HepG2 (cell line): Measurements from ENCODE around the gene HCRTR1. TPM values are rescaled to one million over a fixed set of nuclear protein-coding genes. Genes with fewer than 3 reads are reported as not detected.

Experiments
- ATAC-seq: fragments of 200-7000 bp; cut with Tn5 transposase; 3 replicates; pipeline ENCODE4 v1.9.1; 2020; ENCODE audit warnings: mild to moderate bottlenecking, moderate library complexity
- BruUV-seq: library from RNA; stranded (reverse); fragments of 400-500 nt; replicated peaks from 2 replicates; lab custom pipeline; 2021; lab: Mats Ljungman, UMichigan
- CTCF ChIA-PET: fragments of 300-600 bp; formaldehyde crosslinking; extraction: SDS; loops from one replicate; lab custom pipeline; 2021; ENCODE audit warnings: low total read pairs, inconsistent platforms, low intra/inter-chr PET ratio; lab: Yijun Ruan, JAX
- POLR2A ChIA-PET: fragments of 350-600 bp; sonication (Branson Sonifier 250); formaldehyde crosslinking; loops from one replicate; lab custom pipeline; 2020; ENCODE audit warnings: antibody characterized with exemption, inconsistent platforms; lab: Yijun Ruan, JAX
- DNase-seq: peaks from one replicate; pipeline ENCODE4 v3.0.0-alpha.2; 2015; ENCODE audit warnings: low spot score
- FAIRE-seq: peaks from 3 replicates; lab custom pipeline; 2011; peaks lifted over from hg19 to GRCh38; lab: Jason Lieb, UNC
- H2AFZ ChIP-seq: one replicate; pipeline ENCODE4 v1.6.1; 2011; ENCODE audit warnings: low read length, inconsistent platforms
- H3K27ac ChIP-seq: fragments of 300-600 bp; 3 replicates; pipeline ENCODE4 v1.8.0; 2011; ENCODE audit warnings: mixed run types, mild to moderate bottlenecking, mixed read lengths, low read length, inconsistent platforms; ENCODE audit not compliant: insufficient read depth; ENCODE audit errors: extremely low read length
- H3K27me3 ChIP-seq, 2 experiments: fragments of 200-600 bp in 1 of 2; 2 replicates in 1 of 2; 3 replicates in 1 of 2; pipeline versions ENCODE4 v1.6.0 to v1.8.0; 2011; ENCODE audit warnings: low read length in 2 of 2, mild to moderate bottlenecking in 2 of 2, moderate library complexity in 2 of 2, inconsistent platforms in 1 of 2; ENCODE audit not compliant: insufficient read depth in 2 of 2, control insufficient read depth in 1 of 2
- H3K36me3 ChIP-seq, 2 experiments: fragments of 200-600 bp in 1 of 2; replicated peaks in 1 of 2; 2 replicates in 1 of 2; 3 replicates in 1 of 2; pipeline versions ENCODE4 v1.5.1 to v1.8.0; 2011; ENCODE audit warnings: low read length in 2 of 2, inconsistent platforms in 1 of 2; ENCODE audit not compliant: insufficient read depth in 2 of 2, control insufficient read depth in 1 of 2
- H3K4me1 ChIP-seq: 2 replicates; pipeline ENCODE4 v1.5.1; 2012; ENCODE audit warnings: low read length, inconsistent platforms; ENCODE audit not compliant: insufficient read depth
- H3K4me2 ChIP-seq: 2 replicates; pipeline ENCODE4 v1.6.0; 2011; ENCODE audit warnings: low read depth, low read length, inconsistent platforms
- H3K4me3 ChIP-seq, 3 experiments: fragments of 200-600 bp in 1 of 3; sonication (generic), shearing (Covaris generic) in 1 of 3; replicated peaks in 1 of 3; 2 replicates each; pipeline ENCODE4 v1.5.1; 2011 to 2016; ENCODE audit warnings: low read length in 3 of 3, inconsistent platforms in 2 of 3, low read depth in 2 of 3, mild to moderate bottlenecking in 2 of 3, control low read depth in 1 of 3, mixed read lengths in 1 of 3; ENCODE audit not compliant: insufficient read depth in 1 of 3
- H3K79me2 ChIP-seq: one replicate; pipeline ENCODE4 v1.6.1; 2011; ENCODE audit warnings: low read length, inconsistent platforms; ENCODE audit not compliant: insufficient read depth
- H3K9ac ChIP-seq: 2 replicates; pipeline ENCODE4 v1.6.0; 2011; ENCODE audit warnings: mild to moderate bottlenecking, low read depth, low read length, inconsistent platforms; ENCODE audit not compliant: insufficient read depth
- H3K9me3 ChIP-seq: 2 replicates; pipeline ENCODE4 v1.5.1; 2012; ENCODE audit warnings: mild to moderate bottlenecking, low read length
- H4K20me1 ChIP-seq: 2 replicates; pipeline ENCODE4 v1.6.0; 2011; ENCODE audit warnings: inconsistent platforms, mild to moderate bottlenecking, low read length, moderate library complexity; ENCODE audit not compliant: insufficient read depth
- BCL3 ChIP-seq: sonication (generic); formaldehyde crosslinking; IDR thresholded peaks from 2 replicates; pipeline ENCODE4 v1.5.1; 2020; ENCODE audit warnings: mild to moderate bottlenecking, missing genetic modification reagents, moderate library complexity
- CBX2 ChIP-seq, 2 experiments: fragments of 200-600 bp in 1 of 2; sonication (generic); formaldehyde crosslinking in 1 of 2; IDR thresholded peaks; 2 replicates each; pipeline versions ENCODE4 v1.7.0 to v1.8.1; 2018 to 2022; ENCODE audit warnings: low read depth in 2 of 2, low read length in 1 of 2, mild to moderate bottlenecking in 1 of 2, missing genetic modification reagents in 1 of 2
- ELK4 ChIP-seq: sonication (generic); formaldehyde crosslinking; IDR thresholded peaks from 2 replicates; pipeline ENCODE4 v1.9.0; 2021; ENCODE audit warnings: missing genetic modification reagents, borderline replicate concordance
- HNRNPH1 ChIP-seq: fragments of 200-400 bp; formaldehyde crosslinking; optimal IDR thresholded peaks from 2 replicates; pipeline ENCODE3; 2017; ENCODE audit warnings: mild to moderate bottlenecking, low read depth, low read length
- IRX3 ChIP-seq: sonication (generic); formaldehyde crosslinking; IDR thresholded peaks from 2 replicates; pipeline ENCODE4 v1.8.1; 2023; ENCODE audit warnings: mild to moderate bottlenecking, low read depth, missing genetic modification reagents, borderline replicate concordance
- MATR3 ChIP-seq: sonication (generic); formaldehyde crosslinking; IDR thresholded peaks from 2 replicates; pipeline ENCODE4 v1.4.0; 2020; ENCODE audit warnings: missing genetic modification reagents
- NR2C2 ChIP-seq: sonication (generic); formaldehyde crosslinking; IDR thresholded peaks from 2 replicates; pipeline ENCODE4 v1.4.0; 2020; ENCODE audit warnings: missing genetic modification reagents, mild to moderate bottlenecking, moderate library complexity, borderline replicate concordance
- PAF1 ChIP-seq: IDR thresholded peaks from 2 replicates; pipeline ENCODE4 v1.6.1; 2016; ENCODE audit warnings: missing genetic modification reagents, missing compliant biosample characterization
- PBX3 ChIP-seq: sonication (generic); formaldehyde crosslinking; IDR thresholded peaks from 2 replicates; pipeline ENCODE4 v1.8.1; 2023; ENCODE audit warnings: missing genetic modification reagents, inconsistent platforms, borderline replicate concordance
- RAD51 ChIP-seq: fragments of 450-650 bp; IDR thresholded peaks from 2 replicates; pipeline ENCODE4 v1.6.1; 2016; ENCODE audit warnings: borderline replicate concordance
- SNRNP70 ChIP-seq: fragments of 200-400 bp; formaldehyde crosslinking; IDR thresholded peaks from 2 replicates; pipeline ENCODE4 v1.6.1; 2017; ENCODE audit warnings: mild to moderate bottlenecking, low read depth, low read length, moderate library complexity
- SOX13 ChIP-seq, 3 experiments: fragments of 450-650 bp in 1 of 3; sonication (generic) in 1 of 3; formaldehyde crosslinking in 1 of 3; IDR thresholded peaks in 2 of 3; conservative IDR thresholded peaks in 1 of 3; 2 replicates each; pipeline versions ENCODE4 v1.5.0 to v1.6.1; 2016 to 2020; ENCODE audit warnings: antibody characterized with exemption in 1 of 3, mild to moderate bottlenecking in 1 of 3, missing compliant biosample characterization in 1 of 3, missing genetic modification reagents in 1 of 3, moderate library complexity in 1 of 3
- TRIM24 ChIP-seq: sonication (generic); formaldehyde crosslinking; IDR thresholded peaks from 2 replicates; pipeline ENCODE4 v1.8.0; 2022; ENCODE audit warnings: mild to moderate bottlenecking, missing genetic modification reagents
- ZNF264 ChIP-seq: sonication (generic); formaldehyde crosslinking; IDR thresholded peaks from 2 replicates; pipeline ENCODE4 v1.4.0; 2020; ENCODE audit warnings: missing genetic modification reagents
- ZNF567 ChIP-seq: sonication (generic); formaldehyde crosslinking; IDR thresholded peaks from 2 replicates; pipeline ENCODE4 v1.8.1; 2023; ENCODE audit warnings: mild to moderate bottlenecking, missing genetic modification reagents, borderline replicate concordance
- ZNF576 ChIP-seq: sonication (generic); formaldehyde crosslinking; IDR thresholded peaks from 2 replicates; pipeline ENCODE4 v1.4.0; 2020; ENCODE audit warnings: mild to moderate bottlenecking, missing genetic modification reagents
- WGBS: methylation state at CpG from one replicate; pipeline ENCODE4 v1.1.6; 2017; ENCODE audit warnings: low lambda C conversion rate; 5-methylcytosine and 5-hydroxymethylcytosine counted together
- in situ Hi-C: cut with HindIII; loops from 2 replicates; pipeline ENCODE4 v1.10.0; 2017; ENCODE audit warnings: low pct_unique_long_range_greater_than_20kb; ENCODE audit not compliant: extremely low pct_ligation_motif_present
- intact Hi-C: fragments of 100-400 bp; cut with micrococcal nuclease; formaldehyde crosslinking; loops from one replicate; pipeline ENCODE4 v1.10.0; 2022; ENCODE audit not compliant: unreplicated experiment
- polyA plus RNA-seq, 8 experiments: library from polyadenylated mRNA; depleted of rRNA in 3 of 8; stranded (reverse) in 7 of 8; unstranded in 1 of 8; fragments of >200 nt; fragmentation: Illumina TruSeq in 4 of 8; extraction: Trizol in 4 of 8; gene quantifications; 2 replicates each; pipeline versions ENCODE4 v1.2.1 to v1.2.3, GENCODE V29; 2011 to 2016; ENCODE audit warnings: low read depth in 4 of 8, missing spikeins in 1 of 8, mixed read lengths in 1 of 8; ENCODE audit not compliant: insufficient read depth in 1 of 8
- total RNA-seq, 5 experiments: library from RNA; depleted of rRNA; stranded (reverse); fragments of >200 nt; fragmentation: Illumina TruSeq; extraction: Trizol; gene quantifications; 2 replicates each; pipeline ENCODE4 v1.2.3, GENCODE V29; 2016; ENCODE audit warnings: low read depth in 1 of 5

Gene HCRTR1
- total and polyA plus RNA-seq, 2 of the 13 experiments (the other 11 are each of a cell fraction or from before 2014, with no cell fraction given) = not detected

GRCh38 chr1:31648190-31648589 lies 30.7 kb downstream of the HCRTR1 start:
- CTCF ChIA-PET = no interaction called here
- WGBS = 17% methylated on average over 2 of the region's 2 CpGs
- POLR2A ChIA-PET = interaction anchor here (0.7 to 0.8 kb wide), 3 partner anchors 55 to 493 kb away, joined by 3 to 6 read pairs (median 4); partner anchors contain the start of gene COL16A1

More at GRCh38 chr1:31648190-31648589, 30.7 kb downstream of the HCRTR1 start:
- H3K4me3 ChIP-seq = no peak overlapping the region
- no peak overlapping the region for H3K27ac ChIP-seq
- no peak overlapping the region for H3K9ac ChIP-seq
- in situ Hi-C loops (no loop called here), intact Hi-C loops (no loop called here)
- H3K36me3 ChIP-seq = no peaks in the 10 kb centered on the region
- no peaks in the 10 kb centered on the region; a peak in 1 of 5 replicates for H3K27me3 ChIP-seq
- DNase-seq (peak; percentile 43), ATAC-seq (no peak), FAIRE-seq (peak; percentile 44)
- H4K20me1 ChIP-seq = no peaks in the 10 kb centered on the region
- H3K4me1 ChIP-seq = peaks cover 60% of the 10 kb centered on the region
- peaks cover 12% of the 10 kb centered on the region for H3K79me2 ChIP-seq
- H2AFZ ChIP-seq = no peak overlapping the region
- H3K4me2 ChIP-seq = peak overlapping the region; percentile 20; the same call in 1 of the 2 replicates
- TF ChIP-seq CBX2 (IDR thresholded peaks at IDR 0.05; ENCODE audit: low read depth, low read length) (no peak), CBX2 (CRISPR knock-in tag; IDR thresholded peaks at IDR 0.05; ENCODE audit: low read depth) (no peak), HNRNPH1 (no peak), IRX3 (CRISPR knock-in tag) (no peak), SOX13 (IDR thresholded peaks at IDR 0.05) (no peak), SOX13 (CRISPR knock-in tag; conservative IDR thresholded peaks at IDR 0.05 in 1 of 2, IDR thresholded peaks at IDR 0.05 in 1 of 2) (no peak), PAF1 (no peak), ZNF567 (CRISPR knock-in tag) (no peak), MATR3 (CRISPR knock-in tag) (no peak), NR2C2 (0 out of 2 replicates have a peak, but pooled peaks have one; percentile 16), SNRNP70 (no peak), RAD51 (0 out of 2 replicates have a peak, but pooled peaks have one; percentile 13), ELK4 (no peak), BCL3 (CRISPR knock-in tag) (no peak), ZNF576 (CRISPR knock-in tag) (no peak), ZNF264 (no peak), TRIM24 (CRISPR knock-in tag) (no peak), PBX3 (CRISPR knock-in tag) (no peak)
- no peaks in the 10 kb centered on the region for H3K9me3 ChIP-seq
- BruUV-seq = no TSS peak
